Liver (tissue), 9 donors: Measurements from ENCODE around the gene NOL11. TPM values are rescaled to one million over a fixed set of nuclear protein-coding genes. Genes with fewer than 3 reads are reported as not detected.

Source experiments
- DNase-seq: peaks from one replicate; pipeline ENCODE4 v3.0.0-alpha.2; 2017; ENCODE audit warnings: low spot score
- H3K27ac ChIP-seq, 2 donors: one replicate each; pipeline ENCODE4 v1.7.0; 2013; ENCODE audit warnings: inconsistent platforms in 2 of 2, low read length in 2 of 2, control low read depth in 1 of 2, low read depth in 1 of 2, mild to moderate bottlenecking in 1 of 2
- H3K27me3 ChIP-seq, 4 donors: one replicate each; pipeline versions ENCODE4 v1.6.1 to v1.7.0; 2013; ENCODE audit warnings: low read length in 3 of 4, inconsistent platforms in 1 of 4, mild to moderate bottlenecking in 1 of 4, moderate library complexity in 1 of 4; ENCODE audit not compliant: control insufficient read depth in 4 of 4, insufficient read depth in 4 of 4
- H3K36me3 ChIP-seq, 4 donors: one replicate each; pipeline versions ENCODE4 v1.6.1 to v1.7.0; 2013; ENCODE audit warnings: low read length in 3 of 4, mild to moderate bottlenecking in 3 of 4, low read depth in 1 of 4, moderate library complexity in 1 of 4; ENCODE audit not compliant: control insufficient read depth in 4 of 4, insufficient read depth in 3 of 4
- H3K4me1 ChIP-seq, 4 donors: one replicate each; pipeline versions ENCODE4 v1.6.1 to v1.7.0; 2013; ENCODE audit warnings: low read length in 3 of 4, mild to moderate bottlenecking in 3 of 4, moderate library complexity in 1 of 4; ENCODE audit not compliant: control insufficient read depth in 4 of 4, insufficient read depth in 4 of 4
- H3K4me3 ChIP-seq, 3 donors: one replicate each; pipeline versions ENCODE4 v1.6.1 to v1.7.0; 2013; ENCODE audit warnings: low read length in 3 of 3, control low read depth in 1 of 3, low read depth in 1 of 3, mild to moderate bottlenecking in 1 of 3
- H3K9ac ChIP-seq, 2 donors: one replicate each; pipeline ENCODE4 v1.7.0; 2013; ENCODE audit warnings: low read length in 2 of 2, mild to moderate bottlenecking in 2 of 2, moderate library complexity in 2 of 2, control low read depth in 1 of 2, low read depth in 1 of 2
- H3K9me3 ChIP-seq, 4 donors: one replicate each; pipeline versions ENCODE4 v1.6.1 to v1.7.0; 2013; ENCODE audit warnings: low read length in 3 of 4; ENCODE audit not compliant: control insufficient read depth in 4 of 4
- ATF3 ChIP-seq: IDR thresholded peaks from 2 replicates; pipeline ENCODE4 v1.6.1; 2016; ENCODE audit warnings: antibody characterized with exemption
- CTCF ChIP-seq: fragments of 150-350 bp; IDR thresholded peaks from 2 replicates; pipeline ENCODE4 v1.5.1; 2017; ENCODE audit warnings: improper control_type of control experiment, low read depth, low read length; ENCODE audit not compliant: missing input control
- EGR1 ChIP-seq, 2 donors: IDR thresholded peaks; 2 replicates each; pipeline ENCODE4 v1.6.1; 2016 to 2018; ENCODE audit warnings: antibody characterized with exemption in 2 of 2, low read depth in 2 of 2
- FOXA1 ChIP-seq: IDR thresholded peaks from 2 replicates; pipeline ENCODE4 v1.6.1; 2016; ENCODE audit warnings: antibody characterized with exemption
- FOXA2 ChIP-seq: IDR thresholded peaks from 2 replicates; pipeline ENCODE4 v1.6.1; 2016; ENCODE audit warnings: antibody characterized with exemption
- HNF4A ChIP-seq, 2 donors: conservative IDR thresholded peaks; 2 replicates each; pipeline ENCODE4 v1.6.1; 2016; ENCODE audit warnings: antibody characterized with exemption in 2 of 2, mild to moderate bottlenecking in 2 of 2
- HNF4G ChIP-seq: IDR thresholded peaks from 2 replicates; pipeline ENCODE4 v1.6.1; 2016; ENCODE audit warnings: antibody characterized with exemption
- JUND ChIP-seq, 2 donors: IDR thresholded peaks; 2 replicates each; pipeline ENCODE4 v1.6.1; 2016; ENCODE audit warnings: antibody characterized with exemption in 2 of 2
- MAX ChIP-seq: IDR thresholded peaks from 2 replicates; pipeline ENCODE4 v1.6.1; 2016; ENCODE audit warnings: antibody characterized with exemption
- NR2F2 ChIP-seq: IDR thresholded peaks from 2 replicates; pipeline ENCODE4 v1.6.1; 2016; ENCODE audit warnings: antibody characterized with exemption
- REST ChIP-seq: IDR thresholded peaks from 2 replicates; pipeline ENCODE4 v1.6.1; 2016; ENCODE audit warnings: antibody characterized with exemption, mild to moderate bottlenecking
- RXRA ChIP-seq, 2 donors: IDR thresholded peaks; 2 replicates each; pipeline ENCODE4 v1.6.1; 2017 to 2018; ENCODE audit warnings: antibody characterized with exemption in 2 of 2, mild to moderate bottlenecking in 1 of 2
- SP1 ChIP-seq: IDR thresholded peaks from 2 replicates; pipeline ENCODE4 v1.6.1; 2018; ENCODE audit warnings: antibody characterized with exemption, mild to moderate bottlenecking
- TAF1 ChIP-seq: conservative IDR thresholded peaks from 2 replicates; pipeline ENCODE4 v1.6.1; 2016; ENCODE audit warnings: antibody characterized with exemption, mild to moderate bottlenecking
- YY1 ChIP-seq: IDR thresholded peaks from 2 replicates; pipeline ENCODE4 v1.6.1; 2016; ENCODE audit warnings: antibody characterized with exemption, mild to moderate bottlenecking
- ZBTB33 ChIP-seq: IDR thresholded peaks from 2 replicates; pipeline ENCODE4 v1.6.1; 2016; ENCODE audit warnings: antibody characterized with exemption
- WGBS: extraction: QIAGEN DNeasy Blood & Tissue Kit; methylation state at CpG from one replicate; pipeline ENCODE4 v1.1.7; 2013; 5-methylcytosine and 5-hydroxymethylcytosine counted together
- polyA plus RNA-seq, 2 donors: library from polyadenylated mRNA; stranded (reverse) in 1 of 2; unstranded in 1 of 2; fragments of 200-250 nt in 1 of 2; fragments of >200 nt in 1 of 2; fragmentation: Nextera tagmentation in 1 of 2; extraction: Ambion mirVana in 1 of 2; gene quantifications; one replicate each; pipeline versions ENCODE4 v1.2.1 to v1.2.3, GENCODE V29; 2013 to 2015
- total RNA-seq, 2 donors: library from RNA; depleted of rRNA; stranded (reverse); fragments of >200 nt; gene quantifications; one replicate each; pipeline ENCODE4 v1.2.3, GENCODE V29; 2014
- donor health status: healthy.
- donor health status: healthy.
- donor health status: healthy.
- donor health status: healthy.
- donor health status: healthy.

The NOL11 gene
- total and polyA plus RNA-seq, 4 donors, result 11.8 to 27.2 (median 20.7) TPM

- Histone ChIP-seq H3K4me3 (no peak overlapping the region), H3K9ac (no peak overlapping the region), H3K4me1 (no peaks in the 10 kb centered on the region), H3K36me3 (no peaks in the 10 kb centered on the region), H3K27ac (no peak overlapping the region), H3K9me3 (no peaks in the 10 kb centered on the region), H3K27me3 (no peaks in the 10 kb centered on the region)
- 86% methylated on average over 2 of the region's 2 CpGs for WGBS
- no peak for DNase-seq
- TF ChIP-seq JUND (IDR thresholded peaks at IDR 0.05), result no peak
- TF ChIP-seq EGR1 (IDR thresholded peaks at IDR 0.05; ENCODE audit: low read depth in 2 of 2), result no peak
- no peak for TF ChIP-seq FOXA2
- TF ChIP-seq TAF1, result no peak
- no peak for TF ChIP-seq FOXA1
- TF ChIP-seq SP1, result no peak
- TF ChIP-seq YY1, result no peak
- no peak for TF ChIP-seq REST
- TF ChIP-seq RXRA (IDR thresholded peaks at IDR 0.05), result no peak
- no peak for TF ChIP-seq MAX
- TF ChIP-seq NR2F2, result no peak
- no peak for TF ChIP-seq HNF4A (conservative IDR thresholded peaks at IDR 0.05)
- TF ChIP-seq ZBTB33, result no peak
Measured at GRCh38 chr17:67686241-67686640, 31.5 kb upstream of the NOL11 start.

- no peak for DNase-seq
- no peak overlapping the region for H3K27ac ChIP-seq
- no peaks in the 10 kb centered on the region for H3K27me3 ChIP-seq
- peaks cover 0 to under 1% (median 0%) of the 10 kb centered on the region in 4 donors for H3K36me3 ChIP-seq
- H3K4me1 ChIP-seq, result no peaks in the 10 kb centered on the region
- WGBS, result 96% methylated on average over 2 of the region's 2 CpGs
- H3K9me3 ChIP-seq, result no peaks in the 10 kb centered on the region
- no peak overlapping the region for H3K4me3 ChIP-seq
- H3K9ac ChIP-seq, result no peak overlapping the region
- TF ChIP-seq NR2F2 (no peak), HNF4A (conservative IDR thresholded peaks at IDR 0.05) (no peak), FOXA2 (no peak), TAF1 (no peak), HNF4G (no peak), RXRA (IDR thresholded peaks at IDR 0.05) (no peak), REST (no peak), ZBTB33 (no peak), ATF3 (no peak), FOXA1 (no peak), CTCF (no peak), YY1 (no peak)
Measured at GRCh38 chr17:67687511-67687910, 30.2 kb upstream of the NOL11 start.
